GM18526 (cell line): ENCODE data around the gene IL37.

ENCODE experiments used
- POLR2A ChIP-seq: IDR thresholded peaks from 3 replicates; pipeline ENCODE4 v1.6.1; 2011; ENCODE audit not compliant: insufficient read length; ENCODE audit errors: extremely low read depth

IL37 gene

GRCh38 chr2:112938904-112939303 lies 27.9 kb downstream of the IL37 start:
- no peak for TF ChIP-seq POLR2A

- TF ChIP-seq POLR2A, result no peak
Observed at GRCh38 chr2:112939425-112939824, 28.5 kb downstream of the IL37 start.

GRCh38 chr2:112940859-112941625 lies 30.1 kb downstream of the IL37 start:
- no peak for TF ChIP-seq POLR2A

GRCh38 chr2:112941753-112942653 lies 31.0 kb downstream of the IL37 start:
- TF ChIP-seq POLR2A, result no peak

GRCh38 chr2:112942654-112943002 lies 31.7 kb downstream of the IL37 start:
- no peak for TF ChIP-seq POLR2A

GRCh38 chr2:112944971-112945370 lies 34.0 kb downstream of the IL37 start:
- TF ChIP-seq POLR2A, result no peak

- no peak for TF ChIP-seq POLR2A
Observed at GRCh38 chr2:112946086-112946485, 35.1 kb downstream of the IL37 start.

- TF ChIP-seq POLR2A, result no peak
Observed at GRCh38 chr2:112947374-112947773, 36.4 kb downstream of the IL37 start.

GRCh38 chr2:112949456-112949855 lies 38.5 kb downstream of the IL37 start:
- TF ChIP-seq POLR2A, result no peak

- no peak for TF ChIP-seq POLR2A
Observed at GRCh38 chr2:112954364-112954763, 43.4 kb downstream of the IL37 start.

- TF ChIP-seq POLR2A, result no peak
Observed at GRCh38 chr2:112957511-112957910, 46.5 kb downstream of the IL37 start.

GRCh38 chr2:112958428-112959108 lies 47.6 kb downstream of the IL37 start:
- TF ChIP-seq POLR2A, result no peak

GRCh38 chr2:112959109-112959812 lies 48.3 kb downstream of the IL37 start:
- no peak for TF ChIP-seq POLR2A

GRCh38 chr2:112960230-112960825 lies 49.4 kb downstream of the IL37 start:
- TF ChIP-seq POLR2A, result no peak
